ENCODE data around the gene ZC3HAV1L.
"Not testable (repeated sequence)": the region's sequence is repeated elsewhere in the genome, so short reads cannot be mapped to it uniquely, and the experiment has no call there.

The ZC3HAV1L gene

DNA sequence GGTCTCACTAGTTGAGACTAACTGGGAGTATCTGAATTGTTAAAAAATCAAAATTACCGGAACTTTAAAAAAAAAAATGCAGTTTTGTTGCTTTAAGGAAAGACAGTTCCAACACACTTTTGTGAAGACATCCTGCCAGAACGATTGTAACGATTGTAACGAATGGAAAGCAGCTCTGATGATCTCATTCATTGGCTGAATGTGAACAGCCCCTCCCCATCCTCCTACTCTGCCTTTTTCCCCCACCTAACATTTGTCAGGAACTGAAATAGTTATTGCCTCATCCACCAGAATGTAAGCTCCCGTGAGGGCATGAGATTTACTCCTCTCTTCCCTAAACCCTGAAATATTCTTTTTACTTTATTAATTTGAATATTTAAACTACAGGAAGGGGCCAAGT is 23.1 kb upstream of the ZC3HAV1L start:
- in situ Hi-C loops (cut with HindIII; ENCODE audit: low pct_ligation_motif_present, low pct_unique_long_range_greater_than_20kb, low sequenced_read_pairs): no loop called here
- no peak for DNase-seq

GRCh38 chr7:139055674-139056073 is 19.8 kb upstream of the ZC3HAV1L start:
- no peak for DNase-seq
- in situ Hi-C loops (cut with HindIII; ENCODE audit: low pct_ligation_motif_present, low pct_unique_long_range_greater_than_20kb, low sequenced_read_pairs): no loop called here

DNA sequence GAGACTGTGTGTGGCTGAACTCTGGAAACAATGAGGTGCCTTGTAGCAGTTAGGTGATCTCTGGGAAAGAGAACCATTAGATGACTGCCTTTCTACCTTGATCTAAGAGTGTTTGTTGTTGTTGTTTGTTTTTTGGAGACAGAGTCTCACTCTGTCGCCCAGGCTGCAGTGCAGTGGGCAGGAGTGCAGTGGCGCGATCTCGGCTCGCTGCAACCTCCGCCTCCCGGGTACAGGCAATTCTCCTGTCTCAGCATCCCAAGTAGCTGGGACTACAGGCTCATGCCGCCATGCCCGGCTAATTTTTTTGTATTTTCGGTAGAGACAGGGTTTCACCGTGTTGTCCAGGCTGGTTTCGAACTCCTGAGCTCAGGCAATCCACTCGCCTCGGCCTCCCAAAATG is 18.8 kb upstream of the ZC3HAV1L start:
- DNase-seq; in situ Hi-C loops (cut with HindIII; ENCODE audit: low pct_ligation_motif_present, low pct_unique_long_range_greater_than_20kb, low sequenced_read_pairs): not testable (repeated sequence)

GRCh38 chr7:139054101-139054500 is 18.3 kb upstream of the ZC3HAV1L start:
- in situ Hi-C loops (cut with HindIII; ENCODE audit: low pct_ligation_motif_present, low pct_unique_long_range_greater_than_20kb, low sequenced_read_pairs): no loop called here
- no peak for DNase-seq

DNA sequence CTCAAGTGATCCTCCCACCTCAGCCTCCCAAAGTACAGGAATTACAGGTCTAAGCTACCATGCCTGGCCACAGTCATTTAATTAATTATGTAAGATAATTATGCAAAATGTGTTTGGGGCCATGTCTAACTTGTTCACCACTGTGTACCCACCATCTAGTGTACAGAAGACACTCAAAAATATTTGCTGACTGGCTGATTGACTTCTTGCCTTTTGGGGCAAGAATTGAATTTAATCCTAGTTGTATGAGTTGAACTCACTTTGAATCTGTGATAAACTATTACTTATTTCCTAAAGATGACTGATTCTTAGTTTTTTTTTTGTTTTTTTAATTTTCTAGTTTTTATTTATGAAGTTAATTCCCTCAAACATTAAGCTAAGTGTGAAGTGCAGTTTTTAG is 15.8 kb upstream of the ZC3HAV1L start:
- DNase-seq: no peak
- in situ Hi-C loops (cut with HindIII; ENCODE audit: low pct_ligation_motif_present, low pct_unique_long_range_greater_than_20kb, low sequenced_read_pairs): no loop called here

DNA sequence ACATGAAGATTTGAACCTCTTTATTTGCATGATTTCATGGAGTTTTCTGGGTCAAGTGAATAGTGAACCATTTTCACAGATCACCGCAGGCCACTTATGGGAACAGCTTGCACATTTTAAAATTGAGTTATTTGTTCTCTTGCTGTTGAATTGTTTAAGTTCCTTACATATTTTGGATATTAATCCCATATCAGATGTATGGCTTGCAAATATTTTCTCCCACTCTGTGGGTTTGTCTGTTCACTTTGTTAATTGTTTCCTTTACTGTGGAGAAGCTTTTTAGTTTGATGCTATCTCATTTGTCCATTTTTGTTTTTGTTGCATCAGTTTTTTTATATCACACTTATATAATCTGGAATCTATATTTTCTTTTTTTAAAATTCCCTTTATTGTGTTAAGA is 14.1 kb upstream of the ZC3HAV1L start:
- in situ Hi-C loops (cut with HindIII; ENCODE audit: low pct_ligation_motif_present, low pct_unique_long_range_greater_than_20kb, low sequenced_read_pairs): no loop called here
- DNase-seq: no peak

DNA sequence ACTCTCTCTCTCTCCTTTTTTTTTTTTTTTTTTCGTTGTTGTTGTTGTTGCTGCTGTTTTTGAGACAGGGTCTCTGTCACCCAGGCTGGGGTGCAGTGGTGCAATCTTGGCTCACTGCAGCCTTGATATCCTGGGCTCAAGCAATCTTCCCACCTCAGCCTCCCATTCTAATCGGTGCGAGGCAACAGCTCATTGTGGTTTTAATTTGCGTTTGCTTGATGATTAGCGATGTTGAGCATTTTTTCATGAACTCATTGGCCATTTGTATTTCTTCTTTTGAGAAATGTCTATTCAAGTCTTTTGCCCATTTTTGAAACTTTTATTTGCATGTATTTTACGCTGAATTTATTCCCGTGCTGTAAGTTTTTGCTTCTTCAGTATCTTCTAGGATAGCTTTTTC is 13.3 kb upstream of the ZC3HAV1L start:
- no peak for DNase-seq
- in situ Hi-C loops (cut with HindIII; ENCODE audit: low pct_ligation_motif_present, low pct_unique_long_range_greater_than_20kb, low sequenced_read_pairs): no loop called here

GRCh38 chr7:139047970-139048369 is 12.1 kb upstream of the ZC3HAV1L start:
- in situ Hi-C loops (cut with HindIII; ENCODE audit: low pct_ligation_motif_present, low pct_unique_long_range_greater_than_20kb, low sequenced_read_pairs): no loop called here

GRCh38 chr7:139046143-139046542 is 10.3 kb upstream of the ZC3HAV1L start:
- no peak for DNase-seq

More at GRCh38 chr7:139047970-139048369, 12.1 kb upstream of the ZC3HAV1L start:
- no peak for DNase-seq

DNA sequence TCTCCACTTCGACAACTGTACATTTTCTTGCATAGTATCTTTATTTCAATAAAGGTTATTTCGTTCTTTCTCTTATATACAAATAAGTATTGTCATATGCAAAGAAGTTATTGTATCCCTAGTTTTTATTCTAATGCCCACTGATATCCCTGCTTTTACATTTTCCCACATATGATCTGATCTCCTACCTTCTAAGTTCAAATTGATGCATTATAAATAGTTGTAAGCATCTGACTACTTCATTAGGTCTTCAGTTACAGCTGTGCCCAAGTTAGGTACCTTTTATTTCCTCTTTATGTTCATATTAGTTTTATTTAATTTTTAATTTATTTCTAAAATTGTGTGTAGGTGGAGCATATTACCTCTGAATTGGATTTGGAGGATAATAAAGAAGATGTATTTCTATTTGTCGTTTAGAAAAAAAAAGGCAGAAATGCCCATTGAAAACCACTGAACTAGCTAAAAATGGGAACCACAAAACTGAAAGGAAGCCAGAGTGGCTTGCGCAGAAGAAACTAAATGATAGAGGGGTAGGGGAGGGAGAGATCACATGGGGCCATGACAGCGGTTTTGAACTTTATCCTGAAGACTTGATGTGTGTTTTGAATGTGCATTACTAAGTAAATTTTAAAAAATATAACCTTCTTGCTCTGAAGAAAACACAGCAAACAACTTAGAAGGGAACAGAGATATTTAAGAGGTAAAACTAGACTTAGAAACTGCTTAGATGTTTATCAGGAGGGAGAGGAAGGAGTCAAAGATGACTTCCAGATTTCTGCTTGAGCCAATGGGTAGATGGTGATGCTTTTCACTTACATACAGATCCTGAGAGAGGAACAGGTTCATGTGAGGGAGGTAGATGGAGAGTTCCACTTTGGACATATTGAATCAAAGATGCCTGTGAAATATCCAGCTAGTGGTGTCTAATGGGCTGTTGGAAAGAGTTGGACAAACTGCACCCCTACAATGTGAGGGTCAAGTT is 9.3 kb upstream of the ZC3HAV1L start:
- in situ Hi-C loops (cut with HindIII; ENCODE audit: low pct_ligation_motif_present, low pct_unique_long_range_greater_than_20kb, low sequenced_read_pairs): no loop called here
- no peak for DNase-seq

More at GRCh38 chr7:139046143-139046542, 10.3 kb upstream of the ZC3HAV1L start:
- in situ Hi-C loops (cut with HindIII; ENCODE audit: low pct_ligation_motif_present, low pct_unique_long_range_greater_than_20kb, low sequenced_read_pairs): no loop called here

DNA sequence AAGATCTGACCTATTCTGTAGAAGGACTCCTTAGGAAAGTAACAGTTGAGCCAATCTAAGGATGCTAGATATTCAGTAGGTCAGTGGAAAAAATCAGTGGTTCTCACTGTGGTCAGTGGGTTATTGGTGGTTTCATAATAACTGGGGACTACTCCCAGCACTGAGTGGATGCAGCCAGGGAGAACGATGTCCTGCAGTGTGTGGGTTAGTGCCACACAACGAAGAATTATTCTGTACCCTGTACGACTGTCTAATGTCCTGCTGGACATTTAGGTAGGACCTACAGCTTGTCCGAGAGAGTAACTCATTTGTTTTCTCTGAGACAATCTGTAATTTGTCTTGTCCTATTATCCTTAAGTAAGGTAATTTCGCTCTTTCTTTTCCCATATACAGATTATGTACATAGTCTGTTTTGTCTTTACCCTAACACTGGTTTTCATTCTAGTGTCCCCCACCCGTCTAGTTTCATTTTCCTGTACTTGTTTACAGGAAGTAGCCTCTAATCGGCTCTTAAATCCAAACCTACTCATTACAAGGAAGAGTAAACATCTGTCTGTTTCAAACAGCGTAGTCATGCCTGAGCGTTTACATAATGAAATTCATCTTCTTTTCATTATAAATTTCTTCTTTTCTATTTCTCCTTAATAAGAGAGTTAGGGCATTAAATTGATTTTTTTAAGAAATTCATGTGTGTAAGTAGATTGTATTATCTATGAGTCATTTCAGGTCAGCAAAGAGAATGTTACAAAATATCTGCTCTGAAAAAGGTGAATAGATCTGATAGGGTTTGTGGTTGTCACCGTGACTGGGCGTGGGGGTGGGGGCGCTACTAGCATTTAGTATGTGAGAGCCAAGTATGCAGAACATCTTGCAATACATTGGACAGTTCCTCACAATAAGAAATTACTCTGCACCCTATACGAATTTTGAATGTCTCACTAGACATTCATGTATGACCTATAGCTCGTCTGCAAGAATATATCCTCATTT is 8.3 kb upstream of the ZC3HAV1L start:
- DNase-seq: no peak
- in situ Hi-C loops (cut with HindIII; ENCODE audit: low pct_ligation_motif_present, low pct_unique_long_range_greater_than_20kb, low sequenced_read_pairs): no loop called here

DNA sequence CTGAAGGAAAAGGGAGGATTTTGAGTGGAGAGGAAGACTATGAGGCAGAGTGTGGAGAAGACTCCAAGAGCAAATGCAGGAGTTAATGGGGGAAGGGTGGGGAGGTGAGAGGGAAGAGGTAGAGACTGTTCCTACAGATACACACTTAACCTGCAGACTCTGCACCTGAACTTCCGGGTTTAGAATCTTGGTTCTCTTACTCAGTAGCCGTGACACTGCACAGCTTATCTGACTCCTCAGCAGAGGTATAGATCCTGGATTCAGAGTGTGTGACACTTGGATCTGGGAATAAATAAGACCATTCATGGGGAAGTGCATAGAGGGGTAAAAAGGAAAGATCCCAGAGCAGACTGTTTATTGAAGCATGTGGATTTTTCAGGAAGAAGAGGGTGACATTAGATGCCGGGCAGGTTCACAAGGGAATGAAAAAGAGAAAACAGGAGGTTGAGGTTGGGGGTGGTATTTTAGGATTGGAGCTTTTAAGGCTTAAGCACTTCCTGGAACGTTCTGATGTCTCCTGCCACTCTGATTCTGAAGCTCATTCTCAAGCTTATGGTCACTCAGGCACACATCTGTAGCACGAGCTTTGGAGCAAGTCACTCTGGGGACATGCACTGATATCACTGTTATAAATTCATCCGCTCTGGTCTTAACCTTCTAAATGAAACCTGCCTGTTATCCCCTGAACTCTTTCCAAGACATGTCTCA is 5.7 kb upstream of the ZC3HAV1L start:
- DNase-seq: no peak
- in situ Hi-C loops (cut with HindIII; ENCODE audit: low pct_ligation_motif_present, low pct_unique_long_range_greater_than_20kb, low sequenced_read_pairs): no loop called here

DNA sequence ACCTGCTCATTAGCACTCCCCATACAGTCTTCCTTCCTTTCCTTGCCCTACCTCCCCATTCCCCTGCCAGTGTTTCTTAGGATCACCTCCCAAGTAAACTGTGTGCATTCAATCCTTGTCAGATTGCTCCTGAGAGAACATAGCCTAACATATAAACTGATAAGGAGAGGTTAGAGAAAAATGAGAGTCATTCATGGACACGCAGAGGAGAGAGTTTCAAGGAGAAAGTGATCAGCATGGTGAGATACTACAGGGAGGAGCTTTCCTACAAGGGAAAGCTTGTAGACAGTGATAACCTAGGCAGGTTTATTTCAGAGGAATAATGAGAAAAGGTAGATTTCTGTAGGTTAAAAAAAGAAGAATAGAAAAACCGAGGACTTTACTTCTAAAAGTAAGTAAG is 2.8 kb upstream of the ZC3HAV1L start:
- DNase-seq: no peak
- in situ Hi-C loops (cut with HindIII; ENCODE audit: low pct_ligation_motif_present, low pct_unique_long_range_greater_than_20kb, low sequenced_read_pairs): no loop called here

GRCh38 chr7:139036901-139037300 is 1.1 kb upstream of the ZC3HAV1L start:
- DNase-seq: no peak
- in situ Hi-C loops (cut with HindIII; ENCODE audit: low pct_ligation_motif_present, low pct_unique_long_range_greater_than_20kb, low sequenced_read_pairs): no loop called here

- in situ Hi-C loops (cut with HindIII; ENCODE audit: low pct_ligation_motif_present, low pct_unique_long_range_greater_than_20kb, low sequenced_read_pairs): no loop called here
- peak; percentile 67 for DNase-seq
Measured at GRCh38 chr7:139034855-139035585, 822 bp downstream of the ZC3HAV1L start.

- in situ Hi-C loops (cut with HindIII; ENCODE audit: low pct_ligation_motif_present, low pct_unique_long_range_greater_than_20kb, low sequenced_read_pairs): no loop called here
- no peak for DNase-seq
Measured at GRCh38 chr7:139034336-139034735, 1.5 kb downstream of the ZC3HAV1L start.

GRCh38 chr7:139033346-139034114 is 2.3 kb downstream of the ZC3HAV1L start:
- peak; percentile 57 for DNase-seq
- in situ Hi-C loops (cut with HindIII; ENCODE audit: low pct_ligation_motif_present, low pct_unique_long_range_greater_than_20kb, low sequenced_read_pairs): no loop called here

All from ACHN (cell line).